Esophagus squamous epithelium (tissue), 4 donors: ENCODE results near the gene CYP4F2.

Source experiments
- POLR2A ChIP-seq, 4 donors: fragments of 450-650 bp; IDR thresholded peaks; one replicate each; pipeline ENCODE4 v1.6.1; 2017; ENCODE audit warnings: antibody characterized with exemption in 4 of 4, mild to moderate bottlenecking in 4 of 4, moderate library complexity in 3 of 4
- TF ChIP-seq, protein P1 (sequence below), 6 experiments: fragments of 450-650 bp in 4 of 6; fragments of 200-600 bp in 2 of 6; sonication (generic) in 2 of 6; IDR thresholded peaks; one replicate each; pipeline ENCODE4 v1.5.1; 2016 to 2019; ENCODE audit warnings: antibody characterized with exemption in 6 of 6, mild to moderate bottlenecking in 4 of 6, moderate library complexity in 4 of 6

DNA sequence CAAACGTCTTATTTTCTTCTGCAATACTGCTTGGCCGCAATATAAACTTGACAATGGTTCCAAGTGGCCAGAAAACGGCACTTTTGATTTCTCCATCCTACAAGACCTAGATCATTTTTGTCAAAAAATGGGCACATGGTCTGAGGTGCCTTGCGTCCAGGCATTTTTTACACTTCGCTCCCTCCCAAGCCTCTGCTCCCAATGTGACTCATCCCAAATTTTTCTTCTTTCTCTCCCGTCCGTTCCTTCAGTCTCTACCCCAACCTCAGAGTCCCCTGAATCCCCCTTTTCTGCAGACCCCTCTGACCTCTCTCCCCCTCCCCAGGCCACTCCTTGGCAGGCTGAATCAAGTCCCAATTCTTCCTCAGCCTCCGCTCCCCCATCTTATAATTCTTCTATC lies 68.1 kb downstream of the CYP4F2 start:
- TF ChIP-seq, protein P1, sequence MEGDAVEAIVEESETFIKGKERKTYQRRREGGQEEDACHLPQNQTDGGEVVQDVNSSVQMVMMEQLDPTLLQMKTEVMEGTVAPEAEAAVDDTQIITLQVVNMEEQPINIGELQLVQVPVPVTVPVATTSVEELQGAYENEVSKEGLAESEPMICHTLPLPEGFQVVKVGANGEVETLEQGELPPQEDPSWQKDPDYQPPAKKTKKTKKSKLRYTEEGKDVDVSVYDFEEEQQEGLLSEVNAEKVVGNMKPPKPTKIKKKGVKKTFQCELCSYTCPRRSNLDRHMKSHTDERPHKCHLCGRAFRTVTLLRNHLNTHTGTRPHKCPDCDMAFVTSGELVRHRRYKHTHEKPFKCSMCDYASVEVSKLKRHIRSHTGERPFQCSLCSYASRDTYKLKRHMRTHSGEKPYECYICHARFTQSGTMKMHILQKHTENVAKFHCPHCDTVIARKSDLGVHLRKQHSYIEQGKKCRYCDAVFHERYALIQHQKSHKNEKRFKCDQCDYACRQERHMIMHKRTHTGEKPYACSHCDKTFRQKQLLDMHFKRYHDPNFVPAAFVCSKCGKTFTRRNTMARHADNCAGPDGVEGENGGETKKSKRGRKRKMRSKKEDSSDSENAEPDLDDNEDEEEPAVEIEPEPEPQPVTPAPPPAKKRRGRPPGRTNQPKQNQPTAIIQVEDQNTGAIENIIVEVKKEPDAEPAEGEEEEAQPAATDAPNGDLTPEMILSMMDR (IDR thresholded peaks at IDR 0.05): no peak
- no peak for TF ChIP-seq POLR2A (IDR thresholded peaks at IDR 0.05)
